GM19467 (cell line): ENCODE results near the gene MRPL39.

Experiments used
- ATAC-seq: cut with Tn5 transposase; IDR thresholded peaks from one replicate; pipeline ENCODE4 v1.9.1; 2021; ENCODE audit warnings: mild to moderate bottlenecking, moderate library complexity; ENCODE audit not compliant: unreplicated experiment

MRPL39 gene

DNA sequence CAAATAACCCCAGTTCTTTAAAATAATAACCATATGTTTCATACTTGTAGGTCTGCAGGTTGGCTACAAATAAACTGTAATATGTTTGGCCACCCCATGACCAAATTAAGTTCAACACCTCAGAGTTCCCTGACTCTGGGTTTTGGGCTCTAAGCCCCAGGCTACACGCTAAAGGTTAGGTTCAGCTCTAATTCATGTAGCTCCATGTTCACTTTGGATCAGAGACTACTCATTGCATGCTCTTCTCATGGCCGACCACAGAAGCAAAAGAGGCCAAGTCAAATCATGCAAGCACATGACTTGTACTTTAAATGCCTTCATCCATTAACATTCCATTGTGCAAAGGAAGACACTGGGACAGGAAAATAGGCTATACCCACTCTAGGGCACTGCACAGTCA, 66.2 kb downstream of the MRPL39 start:
- no peak for ATAC-seq

DNA sequence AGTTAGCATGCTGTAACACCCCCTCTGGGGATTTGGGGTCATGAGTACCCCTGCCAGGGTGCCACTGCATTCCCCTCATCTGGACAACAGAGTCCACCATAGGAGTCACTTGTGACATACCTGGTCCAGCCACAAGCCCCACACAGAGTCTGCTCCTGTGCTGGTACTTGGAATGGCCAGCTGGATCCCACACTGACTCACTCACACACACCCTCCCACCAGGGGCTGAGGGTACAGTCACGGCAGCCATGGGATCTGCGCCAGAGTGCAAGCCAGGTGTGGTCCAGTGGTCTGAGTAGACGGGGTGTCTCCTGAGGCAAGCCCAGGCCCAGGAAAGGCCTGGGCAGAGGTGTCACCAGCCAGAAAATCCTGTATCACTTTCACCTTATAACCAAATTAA, 67.7 kb downstream of the MRPL39 start:
- ATAC-seq, result no peak

GRCh38 chr21:25537174-25537573, 70.1 kb downstream of the MRPL39 start:
- ATAC-seq, result no peak

DNA sequence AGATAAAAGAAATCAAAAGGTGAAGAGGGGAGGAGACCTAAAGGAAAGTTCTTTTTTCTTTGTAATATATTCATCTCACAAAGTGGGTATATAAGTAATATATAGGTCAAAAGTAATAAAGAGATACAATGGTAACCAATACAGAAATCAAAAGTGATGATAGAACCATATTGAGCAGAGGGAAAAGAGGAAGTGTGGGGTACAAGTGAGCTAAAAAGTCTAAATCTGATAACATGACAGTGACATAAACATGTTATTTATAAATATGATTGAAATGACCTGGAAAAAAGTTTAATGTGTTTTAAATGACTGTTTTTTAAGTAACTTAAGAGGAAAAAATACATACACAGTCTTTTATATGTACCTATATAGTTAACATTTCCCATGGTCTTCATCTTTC, 70.5 kb downstream of the MRPL39 start:
- ATAC-seq, result no peak

GRCh38 chr21:25535849-25536248, 71.4 kb downstream of the MRPL39 start:
- ATAC-seq, result no peak
